Subcutaneous abdominal adipose tissue (tissue), 5 donors: Measurements from ENCODE around the gene ZMYND8.
"Not testable (repeated sequence)": the region's sequence is repeated elsewhere in the genome, so short reads cannot be mapped to it uniquely, and the experiment has no call there.

ENCODE experiments used
- H3K27ac ChIP-seq: one replicate; pipeline ENCODE4 v1.7.0; 2013; ENCODE audit warnings: low read depth, mild to moderate bottlenecking, inconsistent platforms, low read length, moderate library complexity
- H3K27me3 ChIP-seq, 5 donors: one replicate each; pipeline ENCODE4 v1.7.0; 2013; ENCODE audit warnings: low read length in 5 of 5, inconsistent platforms in 1 of 5; ENCODE audit not compliant: control insufficient read depth in 5 of 5, insufficient read depth in 4 of 5
- H3K36me3 ChIP-seq, 5 donors: one replicate each; pipeline ENCODE4 v1.7.0; 2013; ENCODE audit warnings: low read length in 5 of 5; ENCODE audit not compliant: control insufficient read depth in 5 of 5, insufficient read depth in 5 of 5
- H3K4me1 ChIP-seq, 5 donors: one replicate each; pipeline ENCODE4 v1.7.0; 2013; ENCODE audit warnings: low read length in 5 of 5, mild to moderate bottlenecking in 3 of 5, moderate library complexity in 1 of 5; ENCODE audit not compliant: control insufficient read depth in 5 of 5, insufficient read depth in 5 of 5
- H3K4me3 ChIP-seq, 5 donors: one replicate each; pipeline ENCODE4 v1.7.0; 2013; ENCODE audit warnings: low read length in 5 of 5, low read depth in 1 of 5
- H3K9ac ChIP-seq, 5 donors: one replicate each; pipeline ENCODE4 v1.7.0; 2013; ENCODE audit warnings: low read length in 5 of 5, mild to moderate bottlenecking in 4 of 5, moderate library complexity in 3 of 5
- H3K9me3 ChIP-seq, 5 donors: one replicate each; pipeline ENCODE4 v1.7.0; 2013; ENCODE audit warnings: low read length in 5 of 5; ENCODE audit not compliant: control insufficient read depth in 5 of 5
- donor health status: healthy.
- donor health status: healthy.
- donor health status: healthy.
- donor health status: healthy.
- donor health status: healthy.

The ZMYND8 gene

DNA sequence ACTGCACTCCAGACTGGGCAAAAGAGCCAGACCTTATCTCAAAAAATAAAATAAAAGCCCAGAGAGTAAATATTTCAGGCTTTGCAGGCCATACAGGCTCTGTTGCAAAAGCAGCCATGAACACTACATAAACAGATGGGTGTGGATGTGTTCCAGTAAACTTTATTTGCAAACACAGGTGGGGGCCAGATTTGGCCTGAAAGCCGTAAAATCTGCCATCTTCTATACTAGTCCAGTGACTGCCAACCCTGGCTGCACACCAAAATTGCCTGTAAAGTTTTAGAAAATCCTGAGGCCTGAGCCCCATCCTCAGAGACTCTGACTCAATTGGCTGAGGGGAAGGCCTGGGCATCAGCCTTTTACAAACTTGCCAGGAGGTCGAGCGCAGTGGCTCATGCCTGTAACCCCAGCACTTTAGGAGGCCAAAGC is 103.6 kb downstream of the ZMYND8 start:
- Histone ChIP-seq H3K9ac (no peak overlapping the region), H3K9me3 (no peaks in the 10 kb centered on the region), H3K36me3 (peaks cover 8 to 60% (median 36%) of the 10 kb centered on the region in 5 donors), H3K27ac (no peak overlapping the region), H3K4me1 (no peaks in the 10 kb centered on the region), H3K27me3 (no peaks in the 10 kb centered on the region), H3K4me3 (no peak overlapping the region)

GRCh38 chr20:47251154-47252020 is 105.1 kb downstream of the ZMYND8 start:
- Histone ChIP-seq H3K36me3 (peaks cover 12 to 69% (median 41%) of the 10 kb centered on the region in 5 donors), H3K27ac (no peak overlapping the region), H3K9me3 (no peaks in the 10 kb centered on the region)

DNA sequence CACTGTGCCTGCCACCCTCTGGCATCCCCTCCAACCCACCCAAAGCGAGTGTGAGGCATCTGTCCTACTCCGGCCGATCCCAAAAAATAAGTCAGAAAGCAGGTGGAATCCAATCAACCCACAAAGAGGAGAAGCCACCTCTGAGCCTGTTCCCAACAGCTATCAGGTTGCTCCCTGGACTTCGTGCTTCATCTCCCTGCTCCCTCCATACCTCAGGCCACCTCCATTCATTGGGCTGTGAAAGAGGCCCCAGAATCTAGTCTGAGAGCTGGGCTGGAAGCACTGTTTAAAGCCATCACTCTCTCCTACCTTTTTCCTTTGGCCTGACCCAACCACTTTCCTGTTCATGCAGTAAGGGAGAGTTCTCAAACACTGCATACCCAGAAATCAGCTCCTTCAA is 106.1 kb downstream of the ZMYND8 start:
- H3K4me3 ChIP-seq: no peak overlapping the region
- no peak overlapping the region for H3K27ac ChIP-seq
- no peak overlapping the region for H3K9ac ChIP-seq
- no peaks in the 10 kb centered on the region for H3K27me3 ChIP-seq
- H3K36me3 ChIP-seq: peaks cover 21 to 79% (median 49%) of the 10 kb centered on the region in 5 donors
- no peaks in the 10 kb centered on the region for H3K4me1 ChIP-seq
- H3K9me3 ChIP-seq: no peaks in the 10 kb centered on the region

More at GRCh38 chr20:47251154-47252020, 105.1 kb downstream of the ZMYND8 start:
- H3K27me3 ChIP-seq: no peaks in the 10 kb centered on the region
- no peak overlapping the region for H3K9ac ChIP-seq
- H3K4me1 ChIP-seq: no peaks in the 10 kb centered on the region
- no peak overlapping the region for H3K4me3 ChIP-seq

DNA sequence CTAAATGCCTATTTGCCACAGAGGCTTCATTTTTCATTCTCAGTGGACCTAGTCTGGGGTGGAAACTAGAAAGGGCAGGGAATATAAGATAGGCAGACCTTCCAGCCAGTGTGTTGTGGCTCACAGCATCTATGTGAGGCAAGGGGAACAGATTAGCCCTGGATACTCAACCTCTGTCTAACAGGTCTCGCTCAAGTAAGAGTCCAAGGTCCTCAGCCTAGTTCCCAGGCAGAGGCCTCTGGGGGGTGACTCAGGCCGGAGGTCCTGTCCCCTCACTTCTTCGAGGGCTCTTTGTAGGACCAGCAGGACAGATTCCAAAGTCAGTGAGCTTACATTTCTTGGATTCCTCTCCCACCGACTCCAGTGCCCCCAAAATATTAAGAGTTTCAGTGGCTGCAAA is 106.6 kb downstream of the ZMYND8 start:
- H3K27me3 ChIP-seq: no peaks in the 10 kb centered on the region
- peaks cover 21 to 84% (median 51%) of the 10 kb centered on the region in 5 donors for H3K36me3 ChIP-seq
- H3K4me1 ChIP-seq: no peaks in the 10 kb centered on the region
- no peak overlapping the region for H3K4me3 ChIP-seq
- H3K9ac ChIP-seq: no peak overlapping the region
- no peaks in the 10 kb centered on the region for H3K9me3 ChIP-seq
- H3K27ac ChIP-seq: no peak overlapping the region

GRCh38 chr20:47248448-47248966 is 108.0 kb downstream of the ZMYND8 start:
- H3K9me3 ChIP-seq: no peaks in the 10 kb centered on the region
- H3K27ac ChIP-seq: no peak overlapping the region
- no peak overlapping the region for H3K9ac ChIP-seq
- H3K27me3 ChIP-seq: no peaks in the 10 kb centered on the region
- H3K4me1 ChIP-seq: no peaks in the 10 kb centered on the region
- H3K36me3 ChIP-seq: peaks cover 19 to 86% (median 39%) of the 10 kb centered on the region in 5 donors
- H3K4me3 ChIP-seq: no peak overlapping the region

- Histone ChIP-seq H3K4me1 (no peaks in the 10 kb centered on the region), H3K36me3 (peaks cover 18 to 81% (median 39%) of the 10 kb centered on the region in 5 donors), H3K4me3 (no peak overlapping the region), H3K9ac (no peak overlapping the region), H3K27me3 (no peaks in the 10 kb centered on the region), H3K9me3 (no peaks in the 10 kb centered on the region), H3K27ac (no peak overlapping the region)
These were observed 108.5 kb downstream of the ZMYND8 start for GRCh38 chr20:47247972-47248371.

DNA sequence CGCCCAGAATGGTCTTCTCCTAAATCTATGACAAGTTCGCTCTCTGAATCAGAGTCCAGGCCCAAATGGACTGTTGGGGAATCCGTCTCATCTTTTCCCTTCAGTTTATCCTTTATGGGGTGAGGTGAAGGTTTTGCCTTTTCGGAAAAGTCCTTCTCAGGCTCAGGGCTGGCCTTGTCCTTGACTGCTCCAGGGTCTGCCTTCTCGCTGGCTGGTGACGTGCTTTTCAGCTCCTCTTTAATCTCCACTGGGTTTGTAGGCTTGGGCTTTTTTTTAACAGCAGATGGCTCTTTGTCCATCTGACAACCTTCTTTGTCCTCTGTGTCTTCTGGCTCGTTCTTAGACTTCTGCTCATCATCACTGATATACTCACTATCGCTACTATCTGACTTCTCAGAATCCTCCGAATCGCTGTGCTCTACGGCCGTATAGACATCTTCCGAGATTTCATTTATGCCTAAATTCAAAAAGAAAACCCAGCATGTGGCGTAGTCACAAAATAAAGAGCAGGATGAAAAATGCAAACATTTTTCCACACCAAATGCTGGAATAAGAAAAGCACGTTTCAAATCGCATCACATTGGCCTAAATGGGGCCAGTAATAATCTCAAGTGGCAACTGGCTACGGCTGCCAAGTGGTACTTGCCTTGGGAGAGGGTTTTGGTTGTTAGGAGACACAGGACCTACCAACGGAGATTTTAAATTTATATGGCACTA is 110.3 kb downstream of the ZMYND8 start:
- Histone ChIP-seq H3K27me3 (no peaks in the 10 kb centered on the region), H3K4me3 (no peak overlapping the region), H3K9me3 (no peaks in the 10 kb centered on the region), H3K27ac (no peak overlapping the region), H3K9ac (no peak overlapping the region), H3K4me1 (peaks cover 0 to 5% (median 4%) of the 10 kb centered on the region in 5 donors), H3K36me3 (peaks cover 18 to 77% (median 46%) of the 10 kb centered on the region in 5 donors)

- not testable (repeated sequence) for H3K9ac ChIP-seq, H3K27ac ChIP-seq, H3K9me3 ChIP-seq, H3K27me3 ChIP-seq, H3K4me3 ChIP-seq, H3K4me1 ChIP-seq
- peaks cover 18 to 70% (median 43%) of the 10 kb centered on the region in 5 donors for H3K36me3 ChIP-seq
These were observed 111.3 kb downstream of the ZMYND8 start for GRCh38 chr20:47245166-47245565.

DNA sequence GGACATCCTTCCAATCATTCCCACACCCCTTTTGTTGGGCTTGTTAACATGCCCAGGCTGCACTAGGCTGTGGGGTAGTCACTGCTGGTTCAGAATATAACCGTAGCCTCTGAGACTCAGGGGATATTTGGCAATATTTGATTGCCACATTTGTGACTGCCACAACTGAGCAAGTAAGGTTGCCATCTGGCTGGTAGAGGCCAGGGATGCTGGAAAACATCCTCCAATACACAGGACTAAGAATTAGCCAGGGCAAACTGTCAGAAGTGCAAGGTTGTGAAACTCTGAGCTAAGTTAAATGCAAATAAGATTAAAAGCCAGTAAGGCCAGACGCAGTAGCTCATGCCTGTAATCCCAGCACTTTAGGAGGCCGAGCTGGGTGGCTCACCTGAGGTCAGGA is 112.0 kb downstream of the ZMYND8 start:
- Histone ChIP-seq H3K9me3 (no peaks in the 10 kb centered on the region), H3K36me3 (peaks cover 18 to 65% (median 36%) of the 10 kb centered on the region in 5 donors), H3K9ac (no peak overlapping the region), H3K4me3 (no peak overlapping the region), H3K27me3 (no peaks in the 10 kb centered on the region), H3K27ac (no peak overlapping the region), H3K4me1 (peaks cover 0 to 5% (median 4%) of the 10 kb centered on the region in 5 donors)
